K562 (cell line): Measurements from ENCODE around the gene CD9. TPM values are rescaled to one million over a fixed set of nuclear protein-coding genes. Genes with fewer than 3 reads are reported as not detected.

Experiments
- ATF6 ChIP-seq: sonication (generic); formaldehyde crosslinking; IDR thresholded peaks from 2 replicates; pipeline ENCODE4 v1.4.0; 2020; ENCODE audit warnings: mild to moderate bottlenecking, missing genetic modification reagents
- HLTF ChIP-seq: fragments of 450-650 bp; IDR thresholded peaks from 2 replicates; pipeline ENCODE4 v1.6.1; 2016
- KDM1A ChIP-seq, 2 experiments: fragments of 450-650 bp; IDR thresholded peaks; 2 replicates each; pipeline ENCODE4 v1.6.1; 2016; ENCODE audit warnings: mild to moderate bottlenecking in 2 of 2
- MAFK ChIP-seq: IDR thresholded peaks from 2 replicates; pipeline ENCODE4 v1.6.1; 2011; ENCODE audit warnings: low read length, improper control_type of control experiment
- REST ChIP-seq, 2 experiments: fragments of 450-650 bp; formaldehyde crosslinking in 1 of 2; IDR thresholded peaks; 2 replicates each; pipeline versions ENCODE4 v1.4.0 to v1.6.1; 2014 to 2020; ENCODE audit warnings: mild to moderate bottlenecking in 2 of 2, borderline replicate concordance in 1 of 2, low read depth in 1 of 2
- SMARCE1 ChIP-seq: fragments of 450-650 bp; IDR thresholded peaks from 2 replicates; pipeline ENCODE4 v1.7.1; 2016; ENCODE audit warnings: mild to moderate bottlenecking
- SOX6 ChIP-seq: fragments of 450-650 bp; IDR thresholded peaks from 2 replicates; pipeline ENCODE4 v1.6.1; 2014; ENCODE audit warnings: mild to moderate bottlenecking
- XRCC5 ChIP-seq: fragments of 200-400 bp; formaldehyde crosslinking; IDR thresholded peaks from 2 replicates; pipeline ENCODE4 v1.6.1; 2017; ENCODE audit warnings: low read depth, mild to moderate bottlenecking, low read length
- polyA plus RNA-seq, 8 experiments: library from polyadenylated mRNA; depleted of rRNA in 4 of 8; stranded (reverse) in 5 of 8; unstranded in 3 of 8; fragments of >200 nt; fragmentation: Nextera tagmentation in 2 of 8; fragmentation: Illumina TruSeq in 1 of 8; extraction: Ambion mirVana in 2 of 8; extraction: Trizol in 1 of 8; gene quantifications; 2 replicates each; pipeline versions ENCODE4 v1.2.1 to v1.2.3, GENCODE V29; 2011 to 2014; ENCODE audit warnings: inconsistent platforms in 1 of 8, missing spikeins in 1 of 8
- total RNA-seq, 7 experiments: library from RNA; depleted of rRNA in 6 of 7; stranded (reverse); fragments of >200 nt in 6 of 7; fragmentation: Illumina TruSeq in 2 of 7; extraction: Trizol in 2 of 7; gene quantifications; 2 replicates each; pipeline versions ENCODE4 v1.2.1 to v1.2.3, GENCODE V29; 2011 to 2021; ENCODE audit warnings: low replicate concordance in 1 of 7

The CD9 gene
- total and polyA plus RNA-seq, 9 of the 15 experiments (the other 6 are each of a cell fraction or from before 2014, with no cell fraction given) = 0.43 to 5.6 (median 0.62) TPM

- TF ChIP-seq MAFK (no peak), ATF6 (CRISPR knock-in tag) (no peak), SMARCE1 (no peak), XRCC5 (no peak), SOX6 (no peak), REST (IDR thresholded peaks at IDR 0.05; ENCODE audit: borderline replicate concordance) (peak; percentile 69), REST (CRISPR knock-in tag; IDR thresholded peaks at IDR 0.05; ENCODE audit: low read depth) (no peak), KDM1A (IDR thresholded peaks at IDR 0.05) (no peak), HLTF (no peak)
These were observed 4.4 kb downstream of the CD9 start (continued) for GRCh38 chr12:6204533-6205143.
